A673 (cell line): ENCODE measurements around the gene ST6GALNAC3. TPM values are rescaled to one million over a fixed set of nuclear protein-coding genes. Genes with fewer than 3 reads are reported as not detected.

ENCODE experiments used
- BruUV-seq: library from RNA; stranded (reverse); fragments of 400-500 nt; replicated peaks from 2 replicates; lab custom pipeline; 2021; lab: Mats Ljungman, UMichigan
- CTCF ChIA-PET: fragments of 300-600 bp; sonication (Branson Sonifier 250); formaldehyde crosslinking; loops from one replicate; lab custom pipeline; 2022; ENCODE audit warnings: antibody characterized with exemption; lab: Charles Lee
- POLR2A ChIA-PET: fragments of 300-600 bp; sonication (Branson Sonifier 250); formaldehyde crosslinking; loops from one replicate; lab custom pipeline; 2022; ENCODE audit warnings: antibody characterized with exemption; ENCODE audit not compliant: low non-redundant PET; lab: Charles Lee
- DNase-seq: peaks from one replicate; pipeline ENCODE4 v3.0.0-alpha.2; 2015; ENCODE audit warnings: low spot score
- H3K27ac ChIP-seq: fragments of 200-600 bp; sonication (generic); 2 replicates; pipeline ENCODE4 v1.5.1; 2016; ENCODE audit warnings: mixed run types, low read depth, mild to moderate bottlenecking, mixed read lengths, antibody characterized with exemption, low read length; ENCODE audit not compliant: poor library complexity, severe bottlenecking
- H3K27me3 ChIP-seq: fragments of 200-600 bp; sonication (generic); replicated peaks from 2 replicates; pipeline ENCODE4 v1.6.1; 2017; ENCODE audit warnings: mixed run types, low read depth, mild to moderate bottlenecking, mixed read lengths, antibody characterized with exemption, low read length; ENCODE audit not compliant: insufficient read depth, poor library complexity
- H3K36me3 ChIP-seq: fragments of 200-600 bp; sonication (generic); 2 replicates; pipeline ENCODE4 v1.6.1; 2016; ENCODE audit warnings: mixed run types, mild to moderate bottlenecking, mixed read lengths, antibody characterized with exemption, low read length; ENCODE audit not compliant: insufficient read depth, poor library complexity, severe bottlenecking
- H3K4me1 ChIP-seq: fragments of 200-600 bp; sonication (generic); 2 replicates; pipeline ENCODE4 v1.6.1; 2017; ENCODE audit warnings: mixed run types, mild to moderate bottlenecking, mixed read lengths, antibody characterized with exemption, low read length; ENCODE audit not compliant: insufficient read depth, poor library complexity, severe bottlenecking
- H3K4me3 ChIP-seq: fragments of 200-600 bp; sonication (generic); 2 replicates; pipeline ENCODE4 v1.5.1; 2016; ENCODE audit warnings: low read depth, mixed run types, mild to moderate bottlenecking, mixed read lengths, low read length; ENCODE audit not compliant: poor library complexity, severe bottlenecking
- H3K9me3 ChIP-seq: fragments of 200-600 bp; sonication (generic); 2 replicates; pipeline ENCODE4 v1.6.1; 2016; ENCODE audit warnings: mixed run types, low read depth, mild to moderate bottlenecking, mixed read lengths, antibody characterized with exemption, low read length; ENCODE audit not compliant: poor library complexity, severe bottlenecking
- EZH2 ChIP-seq: fragments of 200-600 bp; sonication (generic); IDR thresholded peaks from 2 replicates; pipeline ENCODE4 v1.6.1; 2017; ENCODE audit warnings: borderline replicate concordance, low read depth, mild to moderate bottlenecking, mixed read lengths, antibody characterized with exemption, low read length; ENCODE audit not compliant: poor library complexity, severe bottlenecking
- intact Hi-C: fragments of 100-400 bp; cut with micrococcal nuclease; formaldehyde crosslinking; loops from one replicate; pipeline ENCODE4 v1.10.0; 2022; ENCODE audit not compliant: unreplicated experiment
- total RNA-seq: library from RNA; stranded (reverse); gene quantifications from 2 replicates; pipeline ENCODE4 v1.2.3, GENCODE V29; 2021
- TF ChIP-seq, protein P1 (sequence below): fragments of 300-800, 200-600 bp; sonication (generic); conservative IDR thresholded peaks from 2 replicates; pipeline ENCODE4 v1.5.1; 2017; ENCODE audit warnings: low read depth, mild to moderate bottlenecking, antibody characterized with exemption, low read length, moderate library complexity, mixed read lengths

ST6GALNAC3 gene
- total RNA-seq, 1 experiment from 2014 or later, result 1.2 TPM

DNA sequence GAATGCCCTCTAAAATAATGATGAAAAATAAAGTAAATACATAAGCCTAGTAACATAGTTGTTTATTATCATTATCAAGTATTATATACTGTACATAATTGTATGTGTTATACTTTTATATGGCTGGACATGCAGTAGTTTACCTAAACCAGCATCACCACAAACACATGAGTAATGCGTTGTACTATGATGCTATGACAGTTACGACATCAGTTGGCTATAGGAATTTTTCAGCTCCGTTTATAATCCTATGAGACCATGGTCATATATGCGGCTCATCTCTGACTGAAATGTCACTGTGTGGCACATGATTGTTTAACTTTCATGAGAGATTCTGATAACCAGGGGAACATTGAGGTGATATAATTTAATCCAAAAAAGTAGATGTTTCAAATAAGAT, 352.1 kb downstream of the ST6GALNAC3 start:
- ChIA-PET CTCF (no interaction called here), POLR2A (no interaction called here)
- Histone ChIP-seq H3K9me3 (no peaks in the 10 kb centered on the region), H3K27me3 (no peaks in the 10 kb centered on the region), H3K4me3 (no peak overlapping the region), H3K36me3 (no peaks in the 10 kb centered on the region), H3K27ac (no peak overlapping the region), H3K4me1 (peaks cover 8% of the 10 kb centered on the region)
- DNase-seq, result no peak
- BruUV-seq, result no TSS peak
- TF ChIP-seq, protein P1, sequence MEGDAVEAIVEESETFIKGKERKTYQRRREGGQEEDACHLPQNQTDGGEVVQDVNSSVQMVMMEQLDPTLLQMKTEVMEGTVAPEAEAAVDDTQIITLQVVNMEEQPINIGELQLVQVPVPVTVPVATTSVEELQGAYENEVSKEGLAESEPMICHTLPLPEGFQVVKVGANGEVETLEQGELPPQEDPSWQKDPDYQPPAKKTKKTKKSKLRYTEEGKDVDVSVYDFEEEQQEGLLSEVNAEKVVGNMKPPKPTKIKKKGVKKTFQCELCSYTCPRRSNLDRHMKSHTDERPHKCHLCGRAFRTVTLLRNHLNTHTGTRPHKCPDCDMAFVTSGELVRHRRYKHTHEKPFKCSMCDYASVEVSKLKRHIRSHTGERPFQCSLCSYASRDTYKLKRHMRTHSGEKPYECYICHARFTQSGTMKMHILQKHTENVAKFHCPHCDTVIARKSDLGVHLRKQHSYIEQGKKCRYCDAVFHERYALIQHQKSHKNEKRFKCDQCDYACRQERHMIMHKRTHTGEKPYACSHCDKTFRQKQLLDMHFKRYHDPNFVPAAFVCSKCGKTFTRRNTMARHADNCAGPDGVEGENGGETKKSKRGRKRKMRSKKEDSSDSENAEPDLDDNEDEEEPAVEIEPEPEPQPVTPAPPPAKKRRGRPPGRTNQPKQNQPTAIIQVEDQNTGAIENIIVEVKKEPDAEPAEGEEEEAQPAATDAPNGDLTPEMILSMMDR, result no peak
- intact Hi-C loops, result no loop called here

- Histone ChIP-seq H3K4me1 (peaks cover 8% of the 10 kb centered on the region), H3K9me3 (no peaks in the 10 kb centered on the region), H3K36me3 (no peaks in the 10 kb centered on the region), H3K27ac (no peak overlapping the region), H3K4me3 (no peak overlapping the region), H3K27me3 (no peaks in the 10 kb centered on the region)
- intact Hi-C loops, result no loop called here
- ChIA-PET CTCF (no interaction called here), POLR2A (no interaction called here)
- TF ChIP-seq, protein P1, result no peak
- TF ChIP-seq EZH2, result no peak
- no TSS peak for BruUV-seq
- no peak for DNase-seq
Measured at GRCh38 chr1:76428028-76428427, 353.5 kb downstream of the ST6GALNAC3 start.

- Histone ChIP-seq H3K4me3 (no peak overlapping the region), H3K27me3 (no peaks in the 10 kb centered on the region), H3K27ac (no peak overlapping the region), H3K36me3 (no peaks in the 10 kb centered on the region), H3K9me3 (no peaks in the 10 kb centered on the region), H3K4me1 (peaks cover 2% of the 10 kb centered on the region)
- intact Hi-C loops, result no loop called here
- BruUV-seq, result no TSS peak
- DNase-seq, result no peak
- TF ChIP-seq, protein P1, result no peak
- ChIA-PET POLR2A (no interaction called here), CTCF (no interaction called here)
Measured at GRCh38 chr1:76430531-76430930, 356.0 kb downstream of the ST6GALNAC3 start.
